SK-N-MC (cell line): ENCODE results near the gene DNMT3B.

ENCODE experiments used
- EZH2 ChIP-seq: fragments of 200-600 bp; sonication (generic); IDR thresholded peaks from one replicate; pipeline ENCODE4 v1.6.1; 2017; ENCODE audit warnings: antibody characterized with exemption
- POLR2AphosphoS5 ChIP-seq: IDR thresholded peaks from 2 replicates; pipeline ENCODE4 v1.6.1; 2012; ENCODE audit warnings: mild to moderate bottlenecking, low read depth, low read length, borderline replicate concordance

GRCh38 chr20:32764005-32764960, 2.1 kb downstream of the DNMT3B start:
- TF ChIP-seq POLR2AphosphoS5 (no peak), EZH2 (no peak)
